HCT116 (cell line): ENCODE data around the gene EHBP1. TPM values are rescaled to one million over a fixed set of nuclear protein-coding genes. Genes with fewer than 3 reads are reported as not detected.
A peak's percentile ranks its signal among the peaks of the same experiment; 100 is the strongest.

Experiments
- ATAC-seq: fragments of 200-7000 bp; cut with Tn5 transposase; 2 replicates; pipeline ENCODE4 v1.9.1; 2020; ENCODE audit warnings: mild to moderate bottlenecking, moderate library complexity
- BruUV-seq: library from RNA; stranded (reverse); fragments of 400-500 nt; replicated peaks from 2 replicates; lab custom pipeline; 2021; lab: Mats Ljungman, UMichigan
- CTCF ChIA-PET: fragments of 300-600 bp; sonication (Branson Sonifier 250); formaldehyde crosslinking; loops from one replicate; lab custom pipeline; 2021; ENCODE audit warnings: antibody characterized with exemption; lab: Charles Lee
- POLR2A ChIA-PET: fragments of 300-600, 350-600 bp; sonication (Branson Sonifier 250); formaldehyde crosslinking; loops from one replicate; lab custom pipeline; 2021; ENCODE audit warnings: antibody characterized with exemption; lab: Charles Lee
- RAD21 ChIA-PET, 2 experiments: fragments of 300-600 bp; sonication (Branson Sonifier 250); formaldehyde crosslinking; loops; one replicate each; lab custom pipeline; 2023; ENCODE audit warnings: low total read pairs in 2 of 2; ENCODE audit not compliant: uncharacterized antibody in 2 of 2, unreplicated experiment in 2 of 2, low non-redundant PET in 1 of 2; lab: Charles Lee
- DNase-seq: peaks from one replicate; pipeline ENCODE4 v3.0.0-alpha.2; 2010; ENCODE audit warnings: low read depth, low spot score
- H2AFZ ChIP-seq: fragments of 200-600 bp; shearing (Covaris generic), sonication (generic); 2 replicates; pipeline ENCODE4 v1.6.1; 2017; ENCODE audit warnings: low read depth, mixed run types, mixed read lengths, antibody characterized with exemption, low read length; ENCODE audit not compliant: poor library complexity, severe bottlenecking
- H3K27ac ChIP-seq: 2 replicates; pipeline ENCODE4 v1.5.1; 2012; ENCODE audit warnings: low read depth, low read length
- H3K27me3 ChIP-seq: fragments of 200-600 bp; sonication (generic); 2 replicates; pipeline ENCODE4 v1.6.1; 2016; ENCODE audit warnings: mixed run types, low read length, mixed read lengths; ENCODE audit not compliant: insufficient read depth
- H3K36me3 ChIP-seq, 2 experiments: fragments of 200-500 bp in 1 of 2; fragments of 200-600 bp in 1 of 2; sonication (Bioruptor generic) in 1 of 2; sonication (generic) in 1 of 2; 2 replicates each; pipeline versions ENCODE4 v1.5.1 to v1.6.1; 2014 to 2016; ENCODE audit warnings: low read length in 2 of 2, inconsistent platforms in 1 of 2, mixed read lengths in 1 of 2, mixed run types in 1 of 2; ENCODE audit not compliant: insufficient read depth in 2 of 2, control insufficient read depth in 1 of 2
- H3K4me1 ChIP-seq, 2 experiments: fragments of 200-600 bp in 1 of 2; sonication (generic) in 1 of 2; 2 replicates each; pipeline versions ENCODE4 v1.5.1 to v1.6.1; 2012 to 2017; ENCODE audit warnings: low read length in 2 of 2, inconsistent platforms in 1 of 2, mild to moderate bottlenecking in 1 of 2, mixed read lengths in 1 of 2, mixed run types in 1 of 2, moderate library complexity in 1 of 2; ENCODE audit not compliant: insufficient read depth in 2 of 2, control insufficient read depth in 1 of 2
- H3K4me2 ChIP-seq: fragments of 200-600 bp; sonication (generic); 2 replicates; pipeline ENCODE4 v1.6.1; 2017; ENCODE audit warnings: mixed run types, low read length, mixed read lengths
- H3K4me3 ChIP-seq, 2 experiments: fragments of 200-600 bp in 1 of 2; sonication (generic) in 1 of 2; replicated peaks in 1 of 2; 2 replicates each; pipeline ENCODE4 v1.5.1; 2011 to 2016; ENCODE audit warnings: low read length in 2 of 2, control low read depth in 1 of 2, low read depth in 1 of 2, mild to moderate bottlenecking in 1 of 2, mixed read lengths in 1 of 2, mixed run types in 1 of 2
- H3K79me2 ChIP-seq: fragments of 200-600 bp; sonication (generic); 2 replicates; pipeline ENCODE4 v1.6.1; 2017; ENCODE audit warnings: mild to moderate bottlenecking, mixed run types, low read length, moderate library complexity, mixed read lengths; ENCODE audit not compliant: insufficient read depth
- H3K9ac ChIP-seq: fragments of 200-600 bp; sonication (generic); 2 replicates; pipeline ENCODE4 v1.6.1; 2016; ENCODE audit warnings: low read length, mixed read lengths
- H3K9me2 ChIP-seq: fragments of 200-600 bp; sonication (generic), shearing (Covaris generic); 2 replicates; pipeline ENCODE4 v1.6.1; 2017; ENCODE audit warnings: mixed run types, mild to moderate bottlenecking, moderate library complexity; ENCODE audit not compliant: insufficient read depth
- H3K9me3 ChIP-seq, 2 experiments: fragments of 200-500 bp in 1 of 2; fragments of 200-600 bp in 1 of 2; sonication (Bioruptor generic) in 1 of 2; sonication (generic) in 1 of 2; 2 replicates each; pipeline ENCODE4 v1.6.1; 2014 to 2017; ENCODE audit warnings: low read length in 2 of 2, mixed read lengths in 2 of 2, inconsistent platforms in 1 of 2, low read depth in 1 of 2, mild to moderate bottlenecking in 1 of 2, mixed run types in 1 of 2, moderate library complexity in 1 of 2; ENCODE audit not compliant: control insufficient read depth in 1 of 2, insufficient read depth in 1 of 2
- H4K20me1 ChIP-seq: fragments of 200-600 bp; sonication (generic), shearing (Covaris generic); 2 replicates; pipeline ENCODE4 v1.6.1; 2017; ENCODE audit warnings: mixed run types, mild to moderate bottlenecking, moderate library complexity; ENCODE audit not compliant: insufficient read depth
- CBX3 ChIP-seq: IDR thresholded peaks from 2 replicates; pipeline ENCODE4 v1.6.1; 2012; ENCODE audit warnings: low read depth
- ELF1 ChIP-seq: IDR thresholded peaks from 2 replicates; pipeline ENCODE4 v1.6.1; 2012; ENCODE audit warnings: low read depth, borderline replicate concordance
- EZH2 ChIP-seq: fragments of 200-600 bp; sonication (generic); IDR thresholded peaks from 2 replicates; pipeline ENCODE4 v1.6.1; 2017; ENCODE audit warnings: antibody characterized with exemption, mixed run types
- MAX ChIP-seq: IDR thresholded peaks from 2 replicates; pipeline ENCODE4 v1.6.1; 2012
- TCF7L2 ChIP-seq: IDR thresholded peaks from 2 replicates; pipeline ENCODE4 v1.7.0; 2011; ENCODE audit warnings: borderline replicate concordance, inconsistent platforms; ENCODE audit not compliant: insufficient read depth, insufficient read length; ENCODE audit errors: extremely low read depth
- ZNF274 ChIP-seq: fragments of 200-500 bp; sonication (Bioruptor generic); IDR thresholded peaks from 2 replicates; pipeline ENCODE4 v1.6.1; 2014; ENCODE audit warnings: mild to moderate bottlenecking, low read depth, low read length, inconsistent platforms
- intact Hi-C: fragments of 100-400 bp; cut with micrococcal nuclease; formaldehyde crosslinking; loops from 2 replicates; pipeline ENCODE4 v1.10.0; 2022
- total RNA-seq: library from RNA; stranded (reverse); gene quantifications from one replicate; pipeline ENCODE4 v1.2.1, GENCODE V29; 2021; ENCODE audit not compliant: unreplicated experiment

EHBP1 gene
- total RNA-seq, 1 experiment from 2014 or later, result 89.9 TPM

- Histone ChIP-seq H3K4me2 (peak overlapping the region; percentile 81), H3K36me3 (peaks cover 20% of the 10 kb centered on the region in 2 experiments), H3K27ac (peak overlapping the region; percentile 57), H3K4me3 (peak overlapping the region; percentile 55 to 63), H3K9me2 (no peaks in the 10 kb centered on the region), H3K4me1 (peaks cover 8 to 33% of the 10 kb centered on the region in 2 experiments), H3K9me3 (no peaks in the 10 kb centered on the region), H2AFZ (no peak overlapping the region), H3K27me3 (no peaks in the 10 kb centered on the region), H3K79me2 (peaks cover 39% of the 10 kb centered on the region), H3K9ac (peak overlapping the region; percentile 71), H4K20me1 (no peaks in the 10 kb centered on the region)
- DNase-seq (no peak), ATAC-seq (no peak)
- intact Hi-C loops, result loop anchor here (2.0 to 5.0 kb wide), 3 partner anchors 68 to 247 kb away; no protein-coding TSS in a partner anchor
- ChIA-PET CTCF (interaction anchor here (1.4 kb wide), 1 partner anchor 248 kb away, joined by 4 read pairs; no protein-coding TSS in a partner anchor), RAD21 (interaction anchor here in 1 of 2 experiments (0.9 kb wide), 1 partner anchor 127 kb away, joined by 3 read pairs; no protein-coding TSS in a partner anchor), POLR2A (interaction anchor here (0.7 to 2.8 kb wide), 5 partner anchors 9 to 247 kb away, joined by 3 to 13 read pairs (median 5); no protein-coding TSS in a partner anchor)
- TSS peak; percentile 96 for BruUV-seq
- no peak; the same call in 1 of the 2 replicates for TF ChIP-seq MAX
- 0 out of 2 replicates have a peak, but pooled peaks have one; percentile 27 for TF ChIP-seq CBX3
- TF ChIP-seq ELF1, result no peak
- TF ChIP-seq TCF7L2, result no peak
- TF ChIP-seq ZNF274, result no peak
- no peak for TF ChIP-seq EZH2
These were observed 883 bp upstream of the EHBP1 start for GRCh38 chr2:62704654-62705006.
